HEK293 (cell line): ENCODE measurements around the gene PRKAB2.
A peak's percentile ranks its signal among the peaks of the same experiment; 100 is the strongest.

Experiments used
- EGR2 ChIP-seq: fragments of 450-650 bp; formaldehyde crosslinking; IDR thresholded peaks from 2 replicates; pipeline ENCODE4 v1.5.1; 2016; ENCODE audit warnings: low read depth, missing biosample characterization, missing genetic modification characterization
- FEZF1 ChIP-seq: fragments of 450-650 bp; formaldehyde crosslinking; IDR thresholded peaks from 2 replicates; pipeline ENCODE4 v1.5.1; 2016; ENCODE audit warnings: missing biosample characterization, missing genetic modification characterization
- GLI2 ChIP-seq: fragments of 450-650 bp; formaldehyde crosslinking; IDR thresholded peaks from 2 replicates; pipeline ENCODE4; 2017; ENCODE audit warnings: missing biosample characterization, missing genetic modification characterization, low read depth, borderline replicate concordance
- HIC1 ChIP-seq: fragments of 450-650 bp; formaldehyde crosslinking; IDR thresholded peaks from 2 replicates; pipeline ENCODE4 v1.5.1; 2016; ENCODE audit warnings: missing biosample characterization, missing genetic modification characterization
- HOXC10 ChIP-seq: sonication (generic); formaldehyde crosslinking; IDR thresholded peaks from 2 replicates; pipeline ENCODE4 v1.8.1; 2023; ENCODE audit warnings: mild to moderate bottlenecking, missing genetic modification reagents
- KLF7 ChIP-seq: fragments of 450-650 bp; formaldehyde crosslinking; IDR thresholded peaks from 2 replicates; pipeline ENCODE4 v1.5.1; 2016; ENCODE audit warnings: missing biosample characterization, missing genetic modification characterization, borderline replicate concordance
- KLF8 ChIP-seq: fragments of 450-650 bp; formaldehyde crosslinking; IDR thresholded peaks from 2 replicates; pipeline ENCODE4 v1.5.1; 2016; ENCODE audit warnings: missing biosample characterization, missing genetic modification characterization
- KLF9 ChIP-seq: fragments of 450-650 bp; formaldehyde crosslinking; IDR thresholded peaks from 2 replicates; pipeline ENCODE4 v1.5.1; 2016; ENCODE audit warnings: missing biosample characterization, missing genetic modification characterization, low read depth
- SETDB1 ChIP-seq: IDR thresholded peaks from one replicate; pipeline ENCODE4 v1.6.1; 2017; ENCODE audit warnings: mild to moderate bottlenecking, low read length, moderate library complexity, mixed read lengths; ENCODE audit not compliant: insufficient read length
- SP7 ChIP-seq: fragments of 450-650 bp; formaldehyde crosslinking; IDR thresholded peaks from 2 replicates; pipeline ENCODE4 v1.5.1; 2016; ENCODE audit warnings: missing biosample characterization, missing genetic modification characterization
- TCF7L2 ChIP-seq: IDR thresholded peaks from 2 replicates; pipeline ENCODE4 v1.6.1; 2011; ENCODE audit warnings: low read depth, mild to moderate bottlenecking, inconsistent platforms, low read length, moderate library complexity, borderline replicate concordance
- ZNF114 ChIP-seq: fragments of 450-650 bp; formaldehyde crosslinking; IDR thresholded peaks from 2 replicates; pipeline ENCODE4 v1.5.0; 2017; ENCODE audit warnings: missing biosample characterization, missing genetic modification characterization
- ZNF132 ChIP-seq: fragments of 450-650 bp; formaldehyde crosslinking; IDR thresholded peaks from 2 replicates; pipeline ENCODE4 v1.5.1; 2017; ENCODE audit warnings: missing biosample characterization, missing genetic modification characterization, borderline replicate concordance
- ZNF2 ChIP-seq: fragments of 450-650 bp; formaldehyde crosslinking; IDR thresholded peaks from 2 replicates; pipeline ENCODE4 v1.5.1; 2016; ENCODE audit warnings: missing biosample characterization, missing genetic modification characterization
- ZNF292 ChIP-seq: fragments of 450-650 bp; formaldehyde crosslinking; IDR thresholded peaks from 2 replicates; pipeline ENCODE4 v1.5.1; 2016; ENCODE audit warnings: low read depth, missing biosample characterization, missing genetic modification characterization, borderline replicate concordance
- ZNF335 ChIP-seq: fragments of 450-650 bp; formaldehyde crosslinking; conservative IDR thresholded peaks from 2 replicates; pipeline ENCODE4 v1.5.1; 2016; ENCODE audit warnings: missing biosample characterization, missing genetic modification characterization
- ZNF398 ChIP-seq: fragments of 450-650 bp; formaldehyde crosslinking; IDR thresholded peaks from 2 replicates; pipeline ENCODE4 v1.5.1; 2017; ENCODE audit warnings: missing biosample characterization, missing genetic modification characterization
- ZNF404 ChIP-seq: fragments of 450-650 bp; formaldehyde crosslinking; IDR thresholded peaks from 2 replicates; pipeline ENCODE4 v1.5.1; 2017; ENCODE audit warnings: missing biosample characterization, missing genetic modification characterization
- ZNF501 ChIP-seq: fragments of 450-650 bp; formaldehyde crosslinking; IDR thresholded peaks from 2 replicates; pipeline ENCODE4 v1.5.1; 2016; ENCODE audit warnings: missing biosample characterization, missing genetic modification characterization
- ZNF521 ChIP-seq: fragments of 450-650 bp; formaldehyde crosslinking; IDR thresholded peaks from 2 replicates; pipeline ENCODE4 v1.5.1; 2017; ENCODE audit warnings: missing biosample characterization, mild to moderate bottlenecking, missing genetic modification characterization
- ZNF561 ChIP-seq: fragments of 450-650 bp; IDR thresholded peaks from 2 replicates; pipeline ENCODE4 v1.5.1; 2018; ENCODE audit warnings: missing biosample characterization, missing genetic modification characterization, borderline replicate concordance
- ZNF623 ChIP-seq: fragments of 450-650 bp; formaldehyde crosslinking; IDR thresholded peaks from 2 replicates; pipeline ENCODE4 v1.5.1; 2016; ENCODE audit warnings: missing biosample characterization, missing genetic modification characterization
- ZNF701 ChIP-seq: fragments of 450-650 bp; formaldehyde crosslinking; IDR thresholded peaks from 2 replicates; pipeline ENCODE4 v1.5.1; 2016; ENCODE audit warnings: missing biosample characterization, missing genetic modification characterization
- TF ChIP-seq, protein P1 (sequence below): fragments of 450-650 bp; formaldehyde crosslinking; IDR thresholded peaks from 2 replicates; pipeline ENCODE4 v1.5.1; 2016; ENCODE audit warnings: missing biosample characterization, missing genetic modification characterization
- TF ChIP-seq, protein P2 (sequence below): fragments of 450-650 bp; formaldehyde crosslinking; IDR thresholded peaks from 2 replicates; pipeline ENCODE4 v1.5.1; 2017; ENCODE audit warnings: missing biosample characterization, missing genetic modification characterization

The PRKAB2 gene

DNA sequence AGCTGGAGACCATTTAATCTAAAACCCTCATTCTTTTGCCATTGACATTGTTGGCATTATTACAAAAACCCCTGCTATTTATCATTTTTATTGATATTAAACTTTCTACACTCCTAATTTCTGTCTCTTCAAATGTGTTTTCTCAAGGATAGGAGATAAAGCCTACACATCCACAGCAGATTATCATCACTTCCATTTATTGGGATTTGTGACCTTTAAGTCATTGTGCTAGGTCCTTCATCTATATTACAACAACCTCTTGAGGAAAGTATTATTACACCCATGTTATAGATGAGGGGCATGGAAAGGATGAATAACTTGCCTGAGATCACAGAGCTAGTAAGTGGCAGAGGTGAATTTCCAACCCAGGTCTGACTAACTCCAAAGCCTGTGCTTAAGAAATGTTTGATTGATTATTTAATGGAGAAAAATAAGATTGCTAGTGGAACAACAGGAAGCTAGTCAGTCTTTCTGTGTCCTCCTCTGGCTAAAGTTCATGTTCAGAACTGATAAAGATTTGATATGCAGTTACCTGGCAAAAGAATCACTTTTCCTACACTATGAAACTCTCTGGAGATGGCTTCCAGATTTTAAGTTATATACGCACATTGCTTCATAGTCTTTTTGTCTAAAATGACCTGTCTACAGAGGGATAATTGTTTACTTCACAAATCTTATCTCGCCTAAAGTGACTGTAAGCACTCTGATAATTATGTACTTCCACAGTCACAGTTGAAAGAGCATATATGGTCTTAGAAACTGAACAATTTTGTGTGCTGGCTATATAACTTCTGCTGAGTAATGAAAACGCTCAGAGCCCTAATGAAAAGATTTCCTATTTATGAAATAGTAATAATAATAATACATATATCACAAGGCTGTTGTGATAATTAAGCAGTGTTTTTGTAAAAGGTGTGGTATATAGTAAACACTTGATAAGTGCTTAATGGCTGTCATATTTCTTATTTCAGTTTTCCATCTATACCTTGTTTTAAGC is 37.9 kb upstream of the PRKAB2 start (continued):
- TF ChIP-seq, protein P1, sequence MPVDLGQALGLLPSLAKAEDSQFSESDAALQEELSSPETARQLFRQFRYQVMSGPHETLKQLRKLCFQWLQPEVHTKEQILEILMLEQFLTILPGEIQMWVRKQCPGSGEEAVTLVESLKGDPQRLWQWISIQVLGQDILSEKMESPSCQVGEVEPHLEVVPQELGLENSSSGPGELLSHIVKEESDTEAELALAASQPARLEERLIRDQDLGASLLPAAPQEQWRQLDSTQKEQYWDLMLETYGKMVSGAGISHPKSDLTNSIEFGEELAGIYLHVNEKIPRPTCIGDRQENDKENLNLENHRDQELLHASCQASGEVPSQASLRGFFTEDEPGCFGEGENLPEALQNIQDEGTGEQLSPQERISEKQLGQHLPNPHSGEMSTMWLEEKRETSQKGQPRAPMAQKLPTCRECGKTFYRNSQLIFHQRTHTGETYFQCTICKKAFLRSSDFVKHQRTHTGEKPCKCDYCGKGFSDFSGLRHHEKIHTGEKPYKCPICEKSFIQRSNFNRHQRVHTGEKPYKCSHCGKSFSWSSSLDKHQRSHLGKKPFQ (tag by site-specific recombination) = no peak
- TF ChIP-seq ZNF292 (no peak), KLF7 (tag by site-specific recombination) (no peak), ZNF561 (no peak), FEZF1 (peak; percentile 39; the same call in 1 of the 2 replicates), ZNF521 (no peak), KLF9 (tag by site-specific recombination) (no peak), KLF8 (no peak), ZNF404 (tag by site-specific recombination) (no peak), ZNF2 (tag by site-specific recombination) (no peak), ZNF114 (tag by site-specific recombination) (no peak), ZNF623 (no peak), HIC1 (tag by site-specific recombination) (no peak), HOXC10 (no peak), EGR2 (tag by site-specific recombination) (no peak), GLI2 (tag by site-specific recombination) (no peak), SETDB1 (no peak), ZNF501 (no peak), ZNF132 (no peak), ZNF701 (tag by site-specific recombination) (no peak), TCF7L2 (peak; percentile 59; the same call in 1 of the 2 replicates), ZNF398 (no peak), SP7 (tag by site-specific recombination) (no peak), ZNF335 (tag by site-specific recombination) (no peak)
- TF ChIP-seq, protein P2, sequence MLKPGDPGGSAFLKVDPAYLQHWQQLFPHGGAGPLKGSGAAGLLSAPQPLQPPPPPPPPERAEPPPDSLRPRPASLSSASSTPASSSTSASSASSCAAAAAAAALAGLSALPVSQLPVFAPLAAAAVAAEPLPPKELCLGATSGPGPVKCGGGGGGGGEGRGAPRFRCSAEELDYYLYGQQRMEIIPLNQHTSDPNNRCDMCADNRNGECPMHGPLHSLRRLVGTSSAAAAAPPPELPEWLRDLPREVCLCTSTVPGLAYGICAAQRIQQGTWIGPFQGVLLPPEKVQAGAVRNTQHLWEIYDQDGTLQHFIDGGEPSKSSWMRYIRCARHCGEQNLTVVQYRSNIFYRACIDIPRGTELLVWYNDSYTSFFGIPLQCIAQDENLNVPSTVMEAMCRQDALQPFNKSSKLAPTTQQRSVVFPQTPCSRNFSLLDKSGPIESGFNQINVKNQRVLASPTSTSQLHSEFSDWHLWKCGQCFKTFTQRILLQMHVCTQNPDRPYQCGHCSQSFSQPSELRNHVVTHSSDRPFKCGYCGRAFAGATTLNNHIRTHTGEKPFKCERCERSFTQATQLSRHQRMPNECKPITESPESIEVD (tag by site-specific recombination) = peak; percentile 41; the same call in 1 of the 2 replicates
